AG09309 (cell line): ENCODE measurements around the gene UVSSA.

Experiments used
- DNase-seq: peaks from one replicate; pipeline ENCODE4 v3.0.0-alpha.2; 2010; ENCODE audit warnings: low read depth
- H3K4me3 ChIP-seq: 2 replicates; pipeline ENCODE4 v1.5.1; 2011; ENCODE audit warnings: mild to moderate bottlenecking, low read depth, low read length, moderate library complexity; ENCODE audit not compliant: control insufficient read depth
- CTCF ChIP-seq: IDR thresholded peaks from 2 replicates; pipeline ENCODE4 v1.5.1; 2011; ENCODE audit warnings: mild to moderate bottlenecking, low read depth, low read length, inconsistent platforms; ENCODE audit not compliant: insufficient read depth, control insufficient read depth; ENCODE audit errors: missing control alignments

UVSSA gene

GRCh38 chr4:1348014-1348513, 1.1 kb downstream of the UVSSA start:
- DNase-seq, result no peak
- peak overlapping the region; percentile 62 for H3K4me3 ChIP-seq
- TF ChIP-seq CTCF, result no peak

- TF ChIP-seq CTCF, result no peak
- no peak for DNase-seq
- H3K4me3 ChIP-seq, result no peak overlapping the region
Observed at GRCh38 chr4:1348746-1349145, 1.7 kb downstream of the UVSSA start.

GRCh38 chr4:1349359-1350168, 2.6 kb downstream of the UVSSA start:
- no peak overlapping the region for H3K4me3 ChIP-seq
- DNase-seq, result no peak
- TF ChIP-seq CTCF, result no peak

- TF ChIP-seq CTCF, result no peak
- no peak overlapping the region for H3K4me3 ChIP-seq
- DNase-seq, result no peak
Observed at GRCh38 chr4:1350169-1350520, 3.1 kb downstream of the UVSSA start.

- DNase-seq, result no peak
Observed at GRCh38 chr4:1351854-1352566, 5.0 kb downstream of the UVSSA start.

GRCh38 chr4:1352567-1352900, 5.5 kb downstream of the UVSSA start:
- DNase-seq, result no peak
- no peak overlapping the region for H3K4me3 ChIP-seq
- no peak for TF ChIP-seq CTCF

More at GRCh38 chr4:1351854-1352566, 5.0 kb downstream of the UVSSA start:
- peak; percentile 95 for TF ChIP-seq CTCF
- no peak overlapping the region for H3K4me3 ChIP-seq
